AG10803 (cell line): Measurements from ENCODE around the gene COA8.

Experiments used
- DNase-seq: peaks from one replicate; pipeline ENCODE4 v3.0.0; 2010; ENCODE audit warnings: low read depth
- H3K4me3 ChIP-seq: 2 replicates; pipeline ENCODE4 v1.5.1; 2011; ENCODE audit warnings: mild to moderate bottlenecking, low read length, control low read depth
- CTCF ChIP-seq: conservative IDR thresholded peaks from 2 replicates; pipeline ENCODE4 v1.5.1; 2011; ENCODE audit warnings: mild to moderate bottlenecking, low read length, control low read depth, inconsistent platforms

COA8 gene

GRCh38 chr14:103541709-103542604 lies 20.8 kb upstream of the COA8 start:
- DNase-seq: no peak
- TF ChIP-seq CTCF: 0 out of 2 replicates have a peak, but pooled peaks have one; percentile 8
- H3K4me3 ChIP-seq: no peak overlapping the region

GRCh38 chr14:103542605-103543088 lies 20.1 kb upstream of the COA8 start:
- H3K4me3 ChIP-seq: no peak overlapping the region
- TF ChIP-seq CTCF: no peak
- DNase-seq: no peak

GRCh38 chr14:103543140-103543539 lies 19.6 kb upstream of the COA8 start:
- no peak for DNase-seq
- TF ChIP-seq CTCF: no peak
- H3K4me3 ChIP-seq: no peak overlapping the region

- DNase-seq: no peak
- no peak for TF ChIP-seq CTCF
- no peak overlapping the region for H3K4me3 ChIP-seq
Observed at GRCh38 chr14:103543721-103544387, 18.9 kb upstream of the COA8 start.

GRCh38 chr14:103544388-103545218 lies 18.2 kb upstream of the COA8 start:
- no peak for TF ChIP-seq CTCF
- H3K4me3 ChIP-seq: no peak overlapping the region
- no peak for DNase-seq

GRCh38 chr14:103545219-103545914 lies 17.4 kb upstream of the COA8 start:
- no peak for DNase-seq
- H3K4me3 ChIP-seq: no peak overlapping the region
- TF ChIP-seq CTCF: no peak
